ENCODE results near the gene H6PD. TPM values are rescaled to one million over a fixed set of nuclear protein-coding genes. Genes with fewer than 3 reads are reported as not detected.

H6PD gene
- total and polyA plus RNA-seq, 2 donors (not counting 3 experiments of a cell fraction or from before 2014, with no cell fraction given) = 24.5 to 29.0 TPM

DNA sequence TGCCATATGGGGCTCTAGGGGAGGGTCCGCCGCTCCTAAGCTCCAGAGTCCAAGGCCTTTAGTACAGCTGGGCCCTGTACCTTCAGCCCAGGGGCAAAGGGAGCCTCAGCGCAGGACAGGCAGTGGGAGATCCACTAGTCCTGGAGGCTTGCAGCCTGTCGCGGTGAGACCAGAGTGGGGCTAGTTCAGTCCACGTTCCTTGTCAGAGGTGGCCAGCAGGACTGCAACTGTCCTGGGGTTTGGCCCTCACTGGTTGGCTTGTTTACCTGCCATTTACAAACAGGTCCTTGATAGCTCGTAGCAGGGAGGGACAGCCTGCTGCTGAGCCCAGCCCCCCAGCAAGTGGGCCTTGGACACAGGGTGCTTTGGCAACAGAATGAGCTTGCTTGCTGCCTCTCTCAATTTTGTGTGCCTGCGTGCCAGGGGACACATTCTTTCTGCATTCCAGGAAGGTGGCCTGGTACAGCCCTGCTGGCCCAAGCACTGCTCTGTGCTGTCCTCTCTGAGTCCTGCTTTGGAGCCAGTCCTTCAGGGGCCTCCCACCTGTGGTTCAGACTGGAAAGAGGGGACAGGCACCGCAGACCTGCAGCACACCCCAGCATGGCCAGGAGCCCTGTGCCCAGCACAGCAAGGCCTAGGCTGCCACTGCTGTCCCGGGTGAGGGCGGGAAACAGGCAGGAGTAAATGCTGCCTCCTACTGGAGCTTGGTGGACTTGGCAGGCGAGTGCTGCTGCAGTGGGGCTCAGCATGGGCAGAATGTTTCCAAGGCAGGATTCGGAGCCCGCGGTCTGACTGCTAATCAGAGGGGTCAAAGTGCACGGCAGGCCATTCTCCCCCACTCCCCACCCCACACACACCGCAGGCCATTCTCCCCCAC is 15.2 kb downstream of the H6PD start:
- Histone ChIP-seq H3K36me3 (ENCODE audit: control insufficient read depth in 2 of 2, extremely low read depth in 1 of 2, insufficient read depth in 2 of 2, low read length in 2 of 2) (peaks cover 0 to 11% of the 10 kb centered on the region in 2 experiments), H3K4me3 (replicated peaks in 1 of 3; ENCODE audit: insufficient read depth in 1 of 3, low read depth in 1 of 3, low read length in 3 of 3) (no peak overlapping the region), H3K4me2 (ENCODE audit: insufficient read depth, low read length) (no peak overlapping the region), H2AFZ (ENCODE audit: low read depth, low read length) (no peak overlapping the region), H3K27ac (ENCODE audit: insufficient read depth, low read depth, low read length) (no peak overlapping the region), H3K4me1 (ENCODE audit: control insufficient read depth, extremely low read depth, insufficient read depth, low read length) (no peaks in the 10 kb centered on the region), H4K20me1 (replicated peaks; ENCODE audit: control insufficient read depth, extremely low read depth, insufficient read depth, low read length) (no peaks in the 10 kb centered on the region), H3K9ac (replicated peaks; ENCODE audit: extremely low read depth, insufficient read depth, low read length) (no peak overlapping the region), H3K9me1 (replicated peaks; ENCODE audit: control insufficient read depth, extremely low read depth, insufficient read depth, low read length) (no peaks in the 10 kb centered on the region), H3K27me3 (ENCODE audit: control insufficient read depth in 2 of 2, insufficient read depth in 2 of 2, low read length in 2 of 2) (no peaks in the 10 kb centered on the region), H3K9me3 (replicated peaks; ENCODE audit: control insufficient read depth, insufficient read depth, low read length) (no peaks in the 10 kb centered on the region), H3K79me2 (ENCODE audit: control insufficient read depth, insufficient read depth, low read length) (no peaks in the 10 kb centered on the region)
- FAIRE-seq = no peak
- ChIA-PET POLR2A (no interaction called here), CTCF (interaction anchor here (0.6 to 4.4 kb wide), 17 partner anchors 12 to 241 kb away, joined by 3 to 44 read pairs (median 4); partner anchors contain the start of genes GPR157 and H6PD)
- peak; percentile 41 for DNase-seq (ENCODE audit: low read depth, low spot score)
- intact Hi-C loops (cut with micrococcal nuclease) (loop anchor here (1.0 kb wide), 2 partner anchors 68 to 139 kb away; no protein-coding TSS in a partner anchor), dilution Hi-C loops (cut with MboI; ENCODE audit: extremely low pct_ligation_motif_present, low sequenced_read_pairs) (no loop called here)
- TF ChIP-seq, protein P1, sequence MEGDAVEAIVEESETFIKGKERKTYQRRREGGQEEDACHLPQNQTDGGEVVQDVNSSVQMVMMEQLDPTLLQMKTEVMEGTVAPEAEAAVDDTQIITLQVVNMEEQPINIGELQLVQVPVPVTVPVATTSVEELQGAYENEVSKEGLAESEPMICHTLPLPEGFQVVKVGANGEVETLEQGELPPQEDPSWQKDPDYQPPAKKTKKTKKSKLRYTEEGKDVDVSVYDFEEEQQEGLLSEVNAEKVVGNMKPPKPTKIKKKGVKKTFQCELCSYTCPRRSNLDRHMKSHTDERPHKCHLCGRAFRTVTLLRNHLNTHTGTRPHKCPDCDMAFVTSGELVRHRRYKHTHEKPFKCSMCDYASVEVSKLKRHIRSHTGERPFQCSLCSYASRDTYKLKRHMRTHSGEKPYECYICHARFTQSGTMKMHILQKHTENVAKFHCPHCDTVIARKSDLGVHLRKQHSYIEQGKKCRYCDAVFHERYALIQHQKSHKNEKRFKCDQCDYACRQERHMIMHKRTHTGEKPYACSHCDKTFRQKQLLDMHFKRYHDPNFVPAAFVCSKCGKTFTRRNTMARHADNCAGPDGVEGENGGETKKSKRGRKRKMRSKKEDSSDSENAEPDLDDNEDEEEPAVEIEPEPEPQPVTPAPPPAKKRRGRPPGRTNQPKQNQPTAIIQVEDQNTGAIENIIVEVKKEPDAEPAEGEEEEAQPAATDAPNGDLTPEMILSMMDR (IDR thresholded peaks at IDR 0.05; ENCODE audit: extremely low read depth in 1 of 2, insufficient read depth in 1 of 2, low read depth in 1 of 2, low read length in 2 of 2) = peak; percentile 61 to 77
- TF ChIP-seq JUN (IDR thresholded peaks at IDR 0.05; ENCODE audit: borderline replicate concordance, insufficient read depth, insufficient read length, low read depth) = no peak
- BruUV-seq (replicated peaks) = no TSS peak
